GM12864 (cell line): ENCODE results near the gene EIPR1.

ENCODE experiments used
- DNase-seq: peaks from one replicate; pipeline ENCODE4 v3.0.0-alpha.2; 2011; ENCODE audit warnings: low read depth
- H3K4me3 ChIP-seq: 2 replicates; pipeline ENCODE4 v1.5.1; 2011; ENCODE audit warnings: mild to moderate bottlenecking, low read depth, low read length, control low read depth
- TF ChIP-seq, protein P1 (sequence below): IDR thresholded peaks from 2 replicates; pipeline ENCODE4 v1.5.1; 2011; ENCODE audit warnings: low read depth, mild to moderate bottlenecking, moderate library complexity, low read length, control low read depth, inconsistent platforms; ENCODE audit errors: missing control alignments

The EIPR1 gene

DNA sequence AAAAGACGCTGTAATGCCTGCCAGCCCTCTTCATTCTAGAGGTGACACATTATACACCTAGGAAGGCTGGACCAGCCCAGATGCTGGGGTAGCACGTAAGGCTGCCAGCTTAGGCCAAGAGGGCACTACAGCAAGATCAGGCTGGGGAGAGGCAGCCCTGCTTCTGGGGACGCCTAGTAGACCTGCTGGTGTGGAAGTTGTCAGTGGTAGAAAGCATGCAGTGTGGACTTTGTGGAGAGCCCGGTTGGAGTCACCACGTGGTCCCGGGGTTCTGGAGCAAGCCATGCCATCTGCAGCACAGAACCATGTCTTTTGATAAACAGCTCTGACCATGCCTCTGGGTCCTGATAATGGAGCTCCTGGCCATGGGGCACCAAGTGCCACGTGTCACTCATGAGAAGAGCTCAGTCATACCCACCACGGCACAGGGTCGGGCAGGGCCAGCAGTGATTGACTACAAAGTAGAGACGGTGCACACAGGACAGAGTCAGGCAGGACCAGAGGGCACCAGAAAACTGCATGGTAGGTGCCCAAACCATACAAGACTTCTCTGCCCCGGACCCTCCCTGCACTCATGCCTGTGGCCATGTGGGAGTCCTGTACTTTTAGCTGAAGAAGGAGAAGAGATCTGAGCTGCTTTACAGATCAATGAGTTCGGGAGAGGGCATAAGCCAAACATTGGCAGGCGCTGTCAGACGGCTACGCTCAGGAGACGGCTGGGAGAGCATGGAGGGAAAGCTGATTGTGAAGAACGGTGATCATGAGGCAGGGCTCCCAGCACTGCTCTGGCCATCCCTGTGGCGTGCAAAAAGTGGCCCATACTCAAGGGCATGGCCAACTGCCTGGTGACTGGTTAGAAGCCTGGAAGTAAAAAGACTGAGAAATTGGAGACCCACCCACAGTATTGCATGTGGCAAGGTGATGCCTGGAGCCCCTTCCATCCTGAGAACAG is 114.9 kb downstream of the EIPR1 start:
- H3K4me3 ChIP-seq: no peak overlapping the region
- DNase-seq: no peak
- TF ChIP-seq, protein P1, sequence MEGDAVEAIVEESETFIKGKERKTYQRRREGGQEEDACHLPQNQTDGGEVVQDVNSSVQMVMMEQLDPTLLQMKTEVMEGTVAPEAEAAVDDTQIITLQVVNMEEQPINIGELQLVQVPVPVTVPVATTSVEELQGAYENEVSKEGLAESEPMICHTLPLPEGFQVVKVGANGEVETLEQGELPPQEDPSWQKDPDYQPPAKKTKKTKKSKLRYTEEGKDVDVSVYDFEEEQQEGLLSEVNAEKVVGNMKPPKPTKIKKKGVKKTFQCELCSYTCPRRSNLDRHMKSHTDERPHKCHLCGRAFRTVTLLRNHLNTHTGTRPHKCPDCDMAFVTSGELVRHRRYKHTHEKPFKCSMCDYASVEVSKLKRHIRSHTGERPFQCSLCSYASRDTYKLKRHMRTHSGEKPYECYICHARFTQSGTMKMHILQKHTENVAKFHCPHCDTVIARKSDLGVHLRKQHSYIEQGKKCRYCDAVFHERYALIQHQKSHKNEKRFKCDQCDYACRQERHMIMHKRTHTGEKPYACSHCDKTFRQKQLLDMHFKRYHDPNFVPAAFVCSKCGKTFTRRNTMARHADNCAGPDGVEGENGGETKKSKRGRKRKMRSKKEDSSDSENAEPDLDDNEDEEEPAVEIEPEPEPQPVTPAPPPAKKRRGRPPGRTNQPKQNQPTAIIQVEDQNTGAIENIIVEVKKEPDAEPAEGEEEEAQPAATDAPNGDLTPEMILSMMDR: no peak

- TF ChIP-seq, protein P1: no peak
- DNase-seq: no peak
- H3K4me3 ChIP-seq: no peak overlapping the region
Measured at GRCh38 chr2:3261511-3261910, 116.1 kb downstream of the EIPR1 start.

- no peak for DNase-seq
- H3K4me3 ChIP-seq: no peak overlapping the region
- TF ChIP-seq, protein P1: no peak
Measured at GRCh38 chr2:3260959-3261358, 116.7 kb downstream of the EIPR1 start.

GRCh38 chr2:3257826-3258225 is 119.8 kb downstream of the EIPR1 start:
- H3K4me3 ChIP-seq: no peak overlapping the region
- no peak for DNase-seq
- TF ChIP-seq, protein P1: no peak

- TF ChIP-seq, protein P1: no peak
- no peak for DNase-seq
- no peak overlapping the region for H3K4me3 ChIP-seq
Measured at GRCh38 chr2:3257166-3257565, 120.5 kb downstream of the EIPR1 start.

- no peak overlapping the region for H3K4me3 ChIP-seq
- DNase-seq: no peak
- TF ChIP-seq, protein P1: no peak
Measured at GRCh38 chr2:3256605-3257004, 121.0 kb downstream of the EIPR1 start.

DNA sequence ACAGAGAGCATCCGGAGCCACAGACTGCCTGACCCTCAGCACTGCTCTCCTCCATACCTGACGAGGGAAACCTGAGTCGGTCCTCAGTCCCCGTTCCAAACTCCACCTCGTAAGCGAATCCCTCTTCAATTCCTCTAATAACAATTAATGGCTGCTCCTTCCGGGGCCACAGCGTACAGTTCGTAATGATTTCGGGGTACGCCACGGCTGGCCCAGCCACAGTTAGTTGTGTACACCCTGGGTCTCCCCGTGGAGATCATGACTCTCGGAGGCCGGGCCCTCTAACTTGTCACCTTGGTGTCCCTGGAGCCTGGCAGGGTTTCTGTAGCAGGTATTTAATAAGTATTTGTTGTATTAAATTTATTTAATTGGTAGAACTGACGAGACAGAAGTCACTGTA is 121.5 kb downstream of the EIPR1 start:
- no peak for DNase-seq
- TF ChIP-seq, protein P1: no peak
- H3K4me3 ChIP-seq: no peak overlapping the region
